Iris pigment epithelial cell (primary cell): ENCODE measurements around the gene HEPACAM.

Experiments used
- DNase-seq: peaks from one replicate; pipeline ENCODE4 v3.0.0-alpha.2; 2011; ENCODE audit warnings: low read depth

HEPACAM gene

DNA sequence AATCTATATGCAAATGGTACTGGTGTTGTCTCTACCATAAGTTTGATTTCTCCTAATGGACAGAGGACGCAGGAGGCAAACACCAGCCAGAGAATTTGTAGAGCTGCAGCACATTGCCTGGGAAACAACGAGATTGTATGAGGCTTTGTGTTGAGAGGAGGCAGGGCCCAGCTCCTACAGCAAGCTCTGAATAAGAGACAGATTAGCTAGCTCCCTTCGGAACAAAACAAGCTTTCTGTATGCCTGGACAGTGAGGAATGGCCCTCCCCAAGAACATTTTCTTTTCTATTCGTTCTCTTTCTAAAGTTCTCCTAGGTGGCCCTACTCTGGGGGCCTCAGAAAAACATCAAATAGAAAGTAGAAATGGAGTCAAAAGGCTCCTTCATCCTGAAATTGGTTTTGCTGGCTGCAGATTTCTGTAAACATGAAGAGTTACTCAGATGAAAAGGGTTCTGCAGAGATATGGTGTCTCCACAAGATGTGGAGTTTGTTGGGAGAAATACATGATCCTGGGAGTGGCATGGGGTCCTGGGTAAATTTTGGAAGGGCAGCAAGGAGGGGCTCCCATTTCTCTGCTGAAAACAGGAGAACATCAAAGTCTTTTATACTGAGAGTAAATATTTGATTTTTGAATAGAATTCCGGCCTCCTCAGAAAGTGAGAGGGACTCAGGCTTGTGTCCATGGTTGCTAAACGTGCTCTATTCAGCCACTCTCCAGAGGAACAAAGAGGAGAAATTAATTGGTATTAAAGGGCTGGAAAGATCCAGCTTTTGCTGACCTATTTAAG is 6.8 kb upstream of the HEPACAM start:
- DNase-seq, result no peak

- DNase-seq, result no peak
These were observed 5.9 kb upstream of the HEPACAM start for GRCh38 chr11:124941703-124942102.

DNA sequence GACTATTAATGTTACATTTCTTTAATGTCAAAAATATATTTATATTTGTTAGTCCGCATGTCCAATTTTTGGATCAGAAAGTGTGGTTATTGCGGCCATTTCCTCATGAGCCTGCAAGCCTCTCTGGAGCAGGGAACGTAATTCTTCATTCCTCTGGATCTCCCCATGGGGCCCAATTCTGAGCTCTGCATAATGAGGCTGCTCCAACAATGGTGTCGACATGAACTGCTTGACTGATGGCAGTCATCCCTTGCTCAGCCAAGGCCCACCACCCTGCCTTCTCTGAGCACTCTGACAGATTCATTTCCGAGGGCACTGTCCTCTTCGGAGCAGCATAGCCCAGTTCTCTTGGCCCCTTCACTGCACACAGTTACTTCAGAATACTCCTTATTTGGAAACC is 3.1 kb upstream of the HEPACAM start:
- no peak for DNase-seq

DNA sequence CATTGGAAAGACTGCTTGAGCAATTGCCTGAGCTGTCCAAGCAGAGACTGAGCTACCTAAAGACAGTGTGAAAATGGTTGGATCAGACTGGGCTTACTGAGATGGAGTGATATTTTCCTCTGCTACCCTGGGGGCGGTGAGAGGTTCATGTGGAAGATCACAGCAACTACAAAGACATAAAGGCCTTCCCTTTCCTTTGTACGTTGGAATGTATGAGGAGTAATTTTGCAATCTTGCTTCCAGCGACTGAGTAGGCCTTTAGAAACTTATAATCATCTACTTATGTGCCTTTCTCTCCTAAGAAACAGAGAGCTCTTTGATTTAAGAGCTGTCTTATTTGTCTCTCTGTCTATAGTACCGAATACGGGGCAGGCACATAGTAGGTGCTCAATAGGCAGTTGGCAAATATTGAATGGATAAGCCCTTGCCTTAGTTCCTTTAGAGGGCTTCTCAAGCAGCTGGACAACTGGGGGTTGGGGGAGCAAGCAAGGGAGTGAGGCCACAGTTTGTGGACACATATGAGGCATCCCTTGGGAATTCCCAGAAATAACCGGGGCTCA is 2.4 kb upstream of the HEPACAM start:
- peak; percentile 50 for DNase-seq

DNA sequence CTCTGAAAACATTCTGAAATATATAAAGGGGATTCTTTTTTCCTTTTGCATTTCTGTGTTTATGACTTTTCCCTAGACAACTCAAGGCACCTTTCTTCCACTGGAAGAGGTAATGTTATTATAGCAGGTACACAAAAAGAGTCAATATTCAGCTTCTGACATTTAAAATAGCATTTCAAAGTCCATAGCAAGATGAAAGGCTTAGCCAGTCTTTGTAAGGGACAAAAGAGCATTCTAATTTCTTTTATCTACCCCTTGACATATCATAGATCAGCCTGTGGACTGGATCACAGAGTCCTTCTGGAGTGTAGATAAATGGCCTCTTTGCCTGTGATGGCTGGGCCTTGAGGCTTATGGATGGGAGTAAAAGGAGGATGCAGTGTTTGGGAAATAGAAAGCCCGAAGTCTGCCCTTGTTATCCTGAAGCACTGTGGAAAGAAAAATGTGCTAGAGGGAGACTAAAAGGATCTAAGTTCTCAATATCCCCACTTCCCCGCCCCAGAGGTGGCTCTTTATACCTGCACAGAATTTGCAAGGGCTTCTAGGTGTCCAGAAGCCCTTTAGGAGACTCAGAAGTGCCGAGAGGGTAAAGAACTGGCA is 1.6 kb upstream of the HEPACAM start:
- no peak for DNase-seq

DNA sequence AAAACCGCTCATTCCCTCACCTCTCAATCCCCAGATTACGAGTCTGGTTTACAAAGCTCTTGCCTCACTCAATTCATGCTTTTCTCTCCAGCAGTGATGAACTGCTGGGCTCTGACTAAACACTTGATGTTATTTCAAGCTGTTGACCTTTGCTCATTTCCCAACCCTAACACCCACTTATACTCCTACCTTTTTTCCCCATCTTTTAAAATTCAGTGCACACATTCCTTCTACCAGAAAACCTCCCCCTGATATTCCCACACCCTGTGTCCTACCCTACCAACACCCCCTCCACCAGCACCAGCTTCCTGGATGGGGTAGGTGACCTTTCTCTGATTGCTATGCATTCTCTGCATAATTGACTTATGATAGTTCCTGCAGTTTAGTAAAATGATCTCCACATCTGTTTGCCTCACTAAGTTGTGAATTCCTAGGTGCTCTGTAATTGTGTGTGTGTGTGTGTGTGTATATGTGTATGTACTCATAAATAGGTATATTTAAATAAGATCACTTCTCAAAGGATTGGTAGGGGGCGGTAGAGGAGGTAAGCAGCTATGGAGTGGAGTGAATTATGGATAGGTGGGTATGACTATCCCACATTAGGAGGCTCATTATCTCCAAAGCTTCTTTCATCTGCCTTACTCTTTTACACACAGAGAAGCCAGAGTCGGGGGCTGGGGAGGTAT is 842 bp downstream of the HEPACAM start:
- peak; percentile 92 for DNase-seq

DNA sequence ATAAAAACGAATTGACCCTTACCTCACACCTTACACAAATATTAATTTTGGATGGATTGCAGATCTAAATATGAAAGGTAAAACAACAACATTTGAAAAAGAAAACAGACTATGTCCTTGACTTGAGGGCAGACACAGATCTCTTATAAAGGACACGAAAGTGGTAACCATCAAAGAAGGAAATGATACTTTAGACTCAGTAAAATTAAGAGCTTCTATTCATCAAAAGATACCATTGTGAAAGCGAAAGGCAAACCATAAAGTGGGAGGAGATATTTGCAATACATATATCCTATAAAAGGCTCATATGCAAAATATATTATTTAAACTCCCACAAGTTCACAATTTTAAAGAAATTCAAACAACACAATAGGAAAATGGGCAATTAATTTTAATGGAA is 5.0 kb downstream of the HEPACAM start:
- DNase-seq, result no peak

DNA sequence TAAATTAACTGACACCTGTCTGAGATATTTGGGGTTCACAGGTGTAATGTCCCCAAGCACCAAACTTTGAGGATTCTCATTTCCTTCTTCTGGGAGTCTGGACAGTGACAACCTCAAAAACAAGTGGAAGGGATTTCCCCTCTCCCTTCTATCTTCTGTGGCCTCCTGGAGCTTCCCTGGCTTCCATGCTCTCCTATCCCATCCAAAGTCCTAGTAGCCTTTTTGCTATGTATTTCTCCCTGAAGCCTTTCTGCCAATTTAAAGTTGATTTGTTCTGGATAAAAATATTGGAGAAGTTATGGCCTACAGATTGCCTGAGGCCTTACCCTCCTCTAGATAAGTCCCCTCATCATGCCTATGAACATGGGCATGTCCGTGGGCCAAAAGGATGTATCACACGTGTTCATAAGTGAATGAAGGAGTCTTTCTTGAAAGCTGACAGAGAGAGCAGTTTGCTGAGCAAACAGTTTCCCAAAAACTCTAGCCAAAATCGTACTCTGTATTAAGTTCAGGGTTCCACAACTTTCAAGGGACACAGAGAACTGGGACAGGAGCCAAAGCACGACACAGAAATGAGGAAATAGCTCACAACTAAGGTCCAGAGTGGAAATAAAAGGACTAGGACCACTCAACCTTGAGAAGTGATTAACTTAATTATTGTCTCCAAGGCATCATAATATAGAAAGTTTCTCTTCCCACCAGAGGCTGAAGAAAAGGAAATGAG is 6.7 kb downstream of the HEPACAM start:
- DNase-seq, result no peak

GRCh38 chr11:124923296-124923695 is 12.6 kb downstream of the HEPACAM start:
- DNase-seq, result no peak

GRCh38 chr11:124922831-124923230 is 13.0 kb downstream of the HEPACAM start:
- DNase-seq, result no peak

GRCh38 chr11:124920870-124921609 is 14.8 kb downstream of the HEPACAM start:
- peak; percentile 60 for DNase-seq

- DNase-seq, result no peak
These were observed 15.5 kb downstream of the HEPACAM start for GRCh38 chr11:124920356-124920755.

GRCh38 chr11:124919898-124920297 is 15.9 kb downstream of the HEPACAM start:
- no peak for DNase-seq

DNA sequence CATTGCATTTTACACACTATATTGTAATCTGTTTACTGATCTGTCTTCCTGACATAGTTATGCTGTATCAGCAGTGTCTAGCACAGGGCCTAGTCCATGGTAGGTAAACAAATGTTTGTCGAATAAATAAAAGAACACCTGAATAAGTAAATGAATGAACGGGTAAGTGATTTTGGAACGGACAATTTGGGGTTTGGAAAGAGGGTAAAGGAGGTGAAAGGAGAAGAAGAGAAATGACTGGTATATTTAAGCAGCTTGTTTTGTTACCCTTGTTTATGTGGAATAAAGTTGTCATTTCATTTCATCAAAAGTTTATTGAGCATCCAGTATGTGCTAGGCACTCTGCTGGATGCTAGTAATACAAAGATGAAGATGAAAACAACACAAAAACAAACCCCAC is 16.9 kb downstream of the HEPACAM start, which contains the start of gene HEPN1:
Gene HEPN1 (plus strand): TSS at position 301 of the 400 bp plus-strand sequence.
- DNase-seq, result no peak

GRCh38 chr11:124917115-124917637 is 18.7 kb downstream of the HEPACAM start:
- peak; percentile 75 for DNase-seq

DNA sequence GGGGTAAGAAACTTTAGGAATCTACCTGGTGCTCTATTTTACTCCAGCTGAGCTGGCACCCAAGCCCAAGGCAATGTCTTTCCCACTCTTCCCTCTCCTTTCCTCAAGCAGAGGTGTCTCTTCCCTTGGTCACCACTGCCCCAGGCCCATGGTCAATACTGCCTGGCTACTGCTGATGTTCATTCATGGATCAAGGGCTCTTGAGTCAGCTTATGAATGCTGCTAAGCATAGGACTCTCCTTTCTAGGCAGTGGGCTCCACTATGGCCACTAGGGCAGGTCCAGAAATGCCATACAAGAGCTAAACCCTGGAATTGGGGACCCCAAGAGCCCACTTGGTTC is 19.5 kb downstream of the HEPACAM start:
- no peak for DNase-seq

- DNase-seq, result peak; percentile 58
These were observed 20.1 kb downstream of the HEPACAM start for GRCh38 chr11:124915541-124916369.

GRCh38 chr11:124902616-124903015 is 33.2 kb downstream of the HEPACAM start:
- no peak for DNase-seq

GRCh38 chr11:124900464-124900863 is 35.4 kb downstream of the HEPACAM start:
- peak; percentile 87 for DNase-seq
